ENCODE data around the gene RBM10.

The RBM10 gene

DNA sequence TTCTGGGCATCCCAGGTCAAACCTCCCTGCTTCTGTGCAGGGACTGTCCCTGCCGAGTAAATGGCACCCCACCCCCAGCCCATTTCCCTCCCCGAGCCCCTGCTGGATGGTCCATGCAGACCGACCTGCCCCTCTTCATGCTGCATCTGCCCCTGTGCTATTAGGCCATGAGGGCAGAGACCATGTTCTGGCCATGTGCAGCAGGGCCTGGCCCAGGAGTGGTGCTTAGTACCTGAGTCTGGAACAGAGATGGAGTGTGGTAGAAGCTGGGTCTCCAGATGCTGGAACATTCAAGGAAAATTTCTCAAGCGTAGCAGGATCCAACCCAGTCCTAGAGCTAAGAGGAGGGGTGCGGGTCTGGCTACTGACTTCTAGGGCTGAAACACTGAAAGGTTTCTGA is 33.3 kb downstream of the RBM10 start:
- no peak for DNase-seq

- no peak for DNase-seq
These were observed 34.4 kb downstream of the RBM10 start for GRCh38 chrX:47179221-47179927.

DNA sequence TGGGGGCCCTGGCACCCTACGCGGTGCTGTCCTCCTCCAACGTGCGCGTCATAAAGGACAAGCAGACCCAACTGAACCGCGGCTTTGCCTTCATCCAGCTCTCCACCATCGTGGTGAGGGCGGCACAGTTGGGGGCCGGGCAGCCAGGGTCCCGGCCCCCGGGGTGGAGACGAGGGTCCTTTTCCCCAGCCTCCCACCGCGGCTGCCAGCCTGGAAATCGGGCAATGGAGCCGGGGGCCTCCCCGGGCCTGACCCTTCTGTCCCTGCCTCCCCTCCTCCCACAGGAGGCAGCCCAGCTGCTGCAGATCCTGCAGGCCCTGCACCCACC is 34.9 kb downstream of the RBM10 start:
- DNase-seq = no peak

DNA sequence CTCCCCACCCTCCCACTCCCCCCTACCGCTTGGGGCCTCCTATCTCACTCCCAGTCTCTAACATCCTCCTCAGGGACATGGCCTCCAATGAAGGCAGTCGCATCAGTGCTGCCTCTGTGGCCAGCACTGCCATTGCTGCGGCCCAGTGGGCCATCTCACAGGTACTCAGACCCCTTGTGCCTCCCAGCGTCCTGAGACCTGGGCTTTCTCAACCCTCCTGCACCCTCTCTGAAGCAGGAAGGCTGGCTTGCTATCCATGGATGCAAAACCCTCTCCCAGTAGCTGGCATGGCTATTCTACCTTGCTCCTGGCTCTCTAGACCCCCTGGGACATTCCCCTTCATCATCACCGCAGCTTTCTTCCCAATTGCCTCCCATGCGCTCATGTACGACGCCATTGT is 35.3 kb downstream of the RBM10 start:
- no peak for DNase-seq

DNA sequence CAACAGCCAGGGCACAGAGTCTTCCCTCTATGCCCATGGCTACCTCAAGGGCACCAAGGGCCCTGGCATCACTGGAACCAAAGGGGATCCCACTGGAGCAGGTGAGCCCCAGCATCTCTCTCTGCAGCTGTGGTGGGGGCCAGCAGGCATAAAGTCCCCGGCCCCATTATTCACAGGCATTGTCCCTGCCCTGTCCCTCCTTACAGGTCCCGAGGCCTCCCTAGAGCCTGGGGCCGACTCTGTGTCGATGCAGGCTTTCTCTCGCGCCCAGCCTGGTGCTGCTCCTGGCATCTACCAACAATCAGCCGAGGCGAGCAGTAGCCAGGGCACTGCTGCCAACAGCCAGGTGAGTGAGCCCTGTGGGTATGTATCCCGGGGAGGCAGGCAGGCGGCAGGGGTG is 36.3 kb downstream of the RBM10 start:
- DNase-seq = no peak

DNA sequence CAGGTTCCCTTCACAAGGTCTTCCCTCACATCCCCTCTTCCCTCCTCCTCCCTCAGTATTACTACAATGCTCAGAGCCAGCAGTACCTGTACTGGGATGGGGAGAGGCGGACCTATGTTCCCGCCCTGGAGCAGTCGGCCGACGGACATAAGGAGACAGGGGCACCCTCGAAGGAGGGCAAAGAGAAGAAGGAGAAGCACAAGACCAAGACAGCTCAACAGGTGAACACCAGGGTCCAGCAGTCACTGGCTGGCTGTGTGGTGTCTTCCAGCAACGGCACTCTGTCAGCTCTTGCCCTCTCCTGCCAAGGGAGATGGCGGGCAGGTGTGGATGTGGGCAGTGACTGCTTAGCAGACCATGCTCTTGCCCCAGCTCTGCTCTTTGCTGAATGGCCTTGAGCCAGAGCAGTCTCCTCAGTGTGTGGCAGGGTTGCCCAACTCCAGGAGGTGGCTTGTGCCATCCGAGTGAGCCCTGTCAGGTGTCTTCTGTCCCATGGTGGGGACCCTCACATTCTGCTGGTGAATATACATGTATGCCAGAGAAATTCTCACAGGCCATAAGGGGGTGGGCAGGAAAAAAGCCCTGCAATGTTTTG is 37.2 kb downstream of the RBM10 start:
- no peak for DNase-seq

GRCh38 chrX:47184486-47184885 is 39.5 kb downstream of the RBM10 start:
- DNase-seq = no peak

DNA sequence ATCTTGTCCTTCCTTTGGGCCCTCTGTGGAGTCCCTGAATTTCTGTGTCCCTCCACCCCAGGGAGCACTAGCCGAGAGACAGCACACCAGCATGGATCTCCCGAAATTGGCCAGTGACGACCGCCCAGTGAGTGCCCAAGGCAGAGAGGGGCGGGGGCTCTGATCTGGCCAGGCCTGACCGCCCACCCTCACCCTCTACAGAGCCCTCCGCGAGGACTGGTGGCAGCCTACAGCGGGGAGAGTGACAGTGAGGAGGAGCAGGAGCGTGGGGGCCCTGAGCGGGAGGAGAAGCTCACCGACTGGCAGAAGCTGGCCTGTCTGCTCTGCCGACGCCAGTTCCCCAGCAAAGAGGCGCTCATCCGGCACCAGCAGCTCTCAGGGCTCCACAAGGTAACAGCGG is 40.2 kb downstream of the RBM10 start:
- DNase-seq = no peak

DNA sequence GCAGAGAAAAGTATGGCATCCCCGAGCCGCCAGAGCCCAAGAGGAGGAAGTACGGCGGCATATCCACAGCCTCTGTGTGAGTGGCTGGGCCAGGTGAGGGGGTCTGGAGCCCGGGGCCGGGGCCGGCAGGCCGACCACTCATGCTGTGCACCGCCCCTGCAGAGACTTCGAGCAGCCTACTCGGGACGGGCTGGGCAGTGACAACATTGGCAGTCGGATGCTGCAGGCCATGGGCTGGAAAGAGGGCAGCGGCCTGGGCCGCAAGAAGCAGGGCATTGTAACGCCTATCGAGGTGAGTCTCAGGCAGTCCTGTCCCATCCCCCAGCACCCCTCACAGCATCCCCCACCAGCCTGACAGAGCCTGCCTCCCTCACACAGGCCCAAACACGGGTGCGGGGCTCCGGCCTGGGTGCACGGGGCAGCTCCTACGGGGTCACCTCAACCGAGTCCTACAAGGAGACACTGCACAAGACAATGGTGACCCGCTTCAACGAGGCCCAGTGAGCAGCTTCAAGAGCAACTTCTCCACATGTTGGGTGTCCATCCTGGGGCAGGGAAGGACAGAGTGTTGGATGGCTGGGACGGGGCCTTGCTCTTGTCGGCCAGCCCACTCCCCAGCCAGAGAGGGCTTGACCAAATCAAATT is 41.2 kb downstream of the RBM10 start:
- DNase-seq = no peak

GRCh38 chrX:47187106-47187677 is 42.2 kb downstream of the RBM10 start:
- no peak for DNase-seq

DNA sequence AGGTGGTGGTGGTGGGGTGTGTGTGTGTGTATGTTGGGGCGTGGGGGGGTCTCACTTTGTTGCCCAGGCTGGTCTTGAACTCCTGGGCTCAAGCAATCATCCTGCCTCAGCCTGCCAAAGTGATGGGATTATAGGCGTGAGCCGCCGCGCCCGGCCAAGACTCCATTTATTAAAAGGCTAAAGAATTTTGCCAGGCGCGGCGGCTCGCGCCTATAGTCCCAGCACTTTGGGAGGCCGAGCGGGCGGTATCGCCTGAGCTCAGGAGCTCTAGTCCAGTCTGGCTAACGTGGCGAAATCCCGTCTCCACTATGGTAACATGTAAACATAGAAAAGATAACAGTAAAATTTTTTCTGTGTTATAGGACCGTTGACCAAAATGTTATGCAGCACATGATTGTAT is 44.9 kb downstream of the RBM10 start:
- no peak for DNase-seq

DNA sequence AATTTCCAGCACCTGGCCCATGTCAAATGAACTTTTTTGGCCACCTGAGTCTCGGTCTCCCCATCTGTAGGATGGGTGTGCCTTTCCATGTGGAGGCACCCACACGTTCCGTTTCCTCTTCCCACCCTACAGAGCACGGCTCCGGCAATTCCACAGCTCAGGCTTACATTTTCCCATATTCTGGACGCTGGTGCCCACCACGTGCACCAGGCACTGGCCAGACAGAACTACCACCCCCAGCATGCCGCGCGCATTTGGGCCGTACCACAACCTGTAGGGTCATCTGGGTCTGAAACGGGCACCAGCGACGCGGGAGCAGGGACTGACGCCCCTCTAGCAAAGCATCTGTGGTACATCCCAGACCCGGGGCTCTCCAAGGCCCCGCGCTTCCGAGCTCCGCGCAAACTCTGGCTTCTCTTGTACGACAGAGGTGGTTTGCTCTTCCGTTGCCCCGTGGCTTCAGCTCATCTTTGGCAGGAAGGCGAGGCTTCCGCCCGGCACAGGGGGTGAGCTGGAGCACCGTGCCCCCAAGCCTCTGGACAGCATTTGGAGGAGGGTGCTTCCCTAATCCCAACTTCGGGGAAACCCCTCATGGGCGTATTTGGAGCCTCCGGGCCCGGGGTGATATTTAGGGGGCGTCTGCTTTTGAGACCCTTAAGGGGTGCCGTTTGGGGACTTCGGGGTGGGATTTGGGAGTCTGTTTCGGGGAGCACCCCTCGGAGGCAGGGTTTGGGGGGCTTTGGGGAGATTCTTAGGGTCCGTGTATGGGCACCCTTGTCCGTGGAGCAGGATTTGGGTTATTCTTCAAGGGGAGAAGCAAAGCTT is 45.6 kb downstream of the RBM10 start:
- peak; percentile 89 to 92 for DNase-seq

GRCh38 chrX:47191331-47191730 is 46.3 kb downstream of the RBM10 start:
- DNase-seq = peak; percentile 37 to 52

GRCh38 chrX:47191806-47192401 is 46.9 kb downstream of the RBM10 start:
- DNase-seq = no peak

- DNase-seq = peak; percentile 95 to 98
These were observed 48.6 kb downstream of the RBM10 start, which contains the start of gene UBA1 for GRCh38 chrX:47193475-47194193. UBA1 (plus strand) TSS chrX:47193829; CDS start chrX:47198803, 4,974 bp downstream.

- DNase-seq = no peak
These were observed 49.3 kb downstream of the RBM10 start for GRCh38 chrX:47194194-47194787.

- DNase-seq = no peak
These were observed 51.1 kb downstream of the RBM10 start for GRCh38 chrX:47196098-47196497.

GRCh38 chrX:47197526-47197925 is 52.5 kb downstream of the RBM10 start:
- no peak for DNase-seq

DNA sequence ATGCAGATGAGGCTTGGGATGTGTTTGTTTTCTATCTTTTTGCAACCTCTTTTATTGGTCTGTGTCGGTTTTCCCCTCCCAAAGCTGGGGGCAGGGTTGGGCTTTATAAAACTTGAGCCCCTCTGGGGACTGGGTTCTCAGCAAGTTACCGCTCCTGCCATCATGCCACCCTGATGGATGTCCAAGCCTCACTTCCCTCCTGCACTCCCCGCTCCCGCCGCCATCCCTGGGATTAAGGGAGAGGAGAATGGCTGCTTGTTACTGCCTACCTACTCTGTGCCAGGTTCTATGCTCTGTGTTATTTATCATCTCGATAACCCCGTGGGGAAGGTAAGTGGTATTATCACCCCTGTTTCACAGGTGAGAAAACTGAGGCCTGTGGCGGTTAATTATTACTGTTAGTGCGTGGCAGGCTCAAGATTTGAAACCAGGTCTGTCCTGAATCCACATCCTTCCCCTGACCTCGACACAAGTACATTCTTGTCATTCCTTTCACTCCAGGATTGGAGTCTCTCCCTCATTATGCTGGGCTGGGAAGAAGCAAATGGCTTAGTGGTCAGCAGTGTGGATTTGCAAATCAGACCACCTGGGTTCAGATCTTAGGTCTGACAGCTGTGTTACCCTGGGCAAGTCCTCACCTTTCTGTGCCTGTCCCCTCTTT is 53.1 kb downstream of the RBM10 start:
- no peak for DNase-seq

DNA sequence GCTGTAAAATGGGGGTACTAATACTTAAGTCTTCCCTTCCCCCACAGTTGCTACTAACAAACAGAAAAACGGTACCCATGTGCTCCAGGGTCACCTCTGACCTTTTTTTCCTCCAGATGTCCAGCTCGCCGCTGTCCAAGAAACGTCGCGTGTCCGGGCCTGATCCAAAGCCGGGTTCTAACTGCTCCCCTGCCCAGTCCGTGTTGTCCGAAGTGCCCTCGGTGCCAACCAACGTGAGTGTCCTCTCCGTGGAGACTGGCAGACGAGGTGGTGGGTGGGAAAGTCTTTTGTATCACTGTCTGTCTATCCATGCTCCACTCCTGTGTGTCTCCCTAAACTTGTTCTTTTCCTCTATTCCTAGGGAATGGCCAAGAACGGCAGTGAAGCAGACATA is 53.7 kb downstream of the RBM10 start:
- DNase-seq = no peak

DNA sequence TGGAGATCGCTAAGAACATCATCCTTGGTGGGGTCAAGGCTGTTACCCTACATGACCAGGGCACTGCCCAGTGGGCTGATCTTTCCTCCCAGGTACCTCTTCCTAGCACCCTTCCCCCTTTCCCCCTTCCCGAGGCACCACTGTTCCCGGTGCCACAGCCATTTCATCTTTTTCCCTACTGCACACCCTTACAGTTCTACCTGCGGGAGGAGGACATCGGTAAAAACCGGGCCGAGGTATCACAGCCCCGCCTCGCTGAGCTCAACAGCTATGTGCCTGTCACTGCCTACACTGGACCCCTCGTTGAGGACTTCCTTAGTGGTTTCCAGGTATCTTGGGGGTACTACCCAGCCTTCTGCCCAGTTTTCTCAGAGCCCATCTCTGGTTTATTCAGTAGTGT is 54.3 kb downstream of the RBM10 start:
- no peak for DNase-seq

All from CD4-positive, alpha-beta T cell treated with Interleukin-4 for 1 hour (primary cell).